ENCODE data around the gene AIG1. TPM values are rescaled to one million over a fixed set of nuclear protein-coding genes. Genes with fewer than 3 reads are reported as not detected.

AIG1 gene
- total and polyA plus RNA-seq, 2 experiments from 2014 or later = 92.8 to 102 TPM

DNA sequence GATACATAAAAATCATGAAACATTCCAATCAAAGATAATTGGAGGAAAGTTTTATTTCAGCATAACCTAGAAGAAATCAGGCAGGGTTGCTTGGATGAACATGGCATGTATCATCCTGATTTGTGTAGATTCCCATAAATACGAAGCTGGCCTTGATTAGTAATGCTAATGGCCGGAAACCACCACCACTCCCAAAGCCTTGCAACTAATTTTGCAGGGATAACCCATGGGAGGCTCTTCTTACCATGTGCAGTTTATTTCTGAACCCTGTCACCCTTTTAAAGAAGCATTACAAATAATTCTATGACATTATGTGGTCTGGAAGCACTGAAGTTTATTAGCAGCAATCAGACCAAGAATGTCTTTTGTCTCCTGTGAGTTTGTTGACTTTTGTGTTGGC lies 80.8 kb downstream of the AIG1 start:
- 75% methylated on average over 2 of the region's 2 CpGs for WGBS (ENCODE audit: low lambda C conversion rate, missing lambda C conversion rate)
- Histone ChIP-seq H3K27ac (peak overlapping the region; percentile 29), H3K27me3 (no peaks in the 10 kb centered on the region), H3K4me2 (no peak overlapping the region), H3K4me1 (ENCODE audit: insufficient read depth) (no peaks in the 10 kb centered on the region), H3K9me3 (ENCODE audit: low read depth) (no peaks in the 10 kb centered on the region), H3K4me3 (no peak overlapping the region), H4K20me1 (ENCODE audit: insufficient read depth, poor library complexity, severe bottlenecking) (no peaks in the 10 kb centered on the region), H3K36me3 (replicated peaks; ENCODE audit: insufficient read depth, low read depth) (no peaks in the 10 kb centered on the region), H3K9me2 (replicated peaks; ENCODE audit: insufficient read depth) (no peaks in the 10 kb centered on the region), H3K79me2 (no peaks in the 10 kb centered on the region), H2AFZ (no peak overlapping the region)
- peak; percentile 16 for DNase-seq (ENCODE audit: low spot score)
- TF ChIP-seq EZH2phosphoT487 (IDR thresholded peaks at IDR 0.05; ENCODE audit: low read depth, severe bottlenecking, unreplicated experiment) (peak; percentile 86), EZH2 (IDR thresholded peaks at IDR 0.05; ENCODE audit: borderline replicate concordance) (no peak)
- TF ChIP-seq, protein P1, sequence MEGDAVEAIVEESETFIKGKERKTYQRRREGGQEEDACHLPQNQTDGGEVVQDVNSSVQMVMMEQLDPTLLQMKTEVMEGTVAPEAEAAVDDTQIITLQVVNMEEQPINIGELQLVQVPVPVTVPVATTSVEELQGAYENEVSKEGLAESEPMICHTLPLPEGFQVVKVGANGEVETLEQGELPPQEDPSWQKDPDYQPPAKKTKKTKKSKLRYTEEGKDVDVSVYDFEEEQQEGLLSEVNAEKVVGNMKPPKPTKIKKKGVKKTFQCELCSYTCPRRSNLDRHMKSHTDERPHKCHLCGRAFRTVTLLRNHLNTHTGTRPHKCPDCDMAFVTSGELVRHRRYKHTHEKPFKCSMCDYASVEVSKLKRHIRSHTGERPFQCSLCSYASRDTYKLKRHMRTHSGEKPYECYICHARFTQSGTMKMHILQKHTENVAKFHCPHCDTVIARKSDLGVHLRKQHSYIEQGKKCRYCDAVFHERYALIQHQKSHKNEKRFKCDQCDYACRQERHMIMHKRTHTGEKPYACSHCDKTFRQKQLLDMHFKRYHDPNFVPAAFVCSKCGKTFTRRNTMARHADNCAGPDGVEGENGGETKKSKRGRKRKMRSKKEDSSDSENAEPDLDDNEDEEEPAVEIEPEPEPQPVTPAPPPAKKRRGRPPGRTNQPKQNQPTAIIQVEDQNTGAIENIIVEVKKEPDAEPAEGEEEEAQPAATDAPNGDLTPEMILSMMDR (IDR thresholded peaks at IDR 0.05; ENCODE audit: poor library complexity) = no peak

DNA sequence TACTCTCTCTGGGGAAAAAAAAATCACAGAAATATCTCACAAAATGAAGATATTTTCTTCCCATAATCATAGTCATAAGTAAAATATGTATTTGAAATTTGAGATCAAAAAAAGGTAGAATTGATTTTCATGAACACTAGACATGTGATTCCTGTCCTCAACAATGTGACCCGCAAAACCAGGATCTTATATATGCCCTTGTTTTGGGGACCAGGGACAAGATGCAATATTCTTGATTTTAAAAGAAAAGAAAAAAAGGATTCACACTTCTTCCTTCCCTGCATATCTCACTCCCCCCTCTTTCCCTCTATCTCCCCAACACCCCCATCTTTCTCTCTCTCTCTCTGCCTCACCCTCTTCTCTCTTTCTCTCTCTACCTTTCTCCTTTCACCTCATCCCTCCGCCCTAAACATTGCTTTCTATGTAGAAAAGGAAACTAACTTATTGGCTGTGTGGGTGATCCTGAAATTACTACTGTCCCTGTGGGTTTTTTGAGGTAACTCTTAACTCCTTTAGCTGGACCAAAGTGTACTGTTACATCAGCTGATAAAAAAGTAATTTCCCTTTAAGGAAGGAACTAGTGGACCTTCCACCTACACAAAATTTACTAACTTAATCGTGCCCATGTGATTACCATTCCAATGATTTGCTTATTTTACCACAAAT lies 85.6 kb downstream of the AIG1 start:
- Histone ChIP-seq H3K4me3 (no peak overlapping the region), H3K36me3 (replicated peaks; ENCODE audit: insufficient read depth, low read depth) (no peaks in the 10 kb centered on the region), H3K4me1 (ENCODE audit: insufficient read depth) (no peaks in the 10 kb centered on the region), H3K9me3 (ENCODE audit: low read depth) (no peaks in the 10 kb centered on the region), H3K27me3 (no peaks in the 10 kb centered on the region), H3K9me2 (replicated peaks; ENCODE audit: insufficient read depth) (no peaks in the 10 kb centered on the region), H3K4me2 (no peak overlapping the region), H3K79me2 (no peaks in the 10 kb centered on the region), H4K20me1 (ENCODE audit: insufficient read depth, poor library complexity, severe bottlenecking) (no peaks in the 10 kb centered on the region), H3K27ac (no peak overlapping the region), H2AFZ (no peak overlapping the region)
- TF ChIP-seq EZH2phosphoT487 (IDR thresholded peaks at IDR 0.05; ENCODE audit: low read depth, severe bottlenecking, unreplicated experiment) = no peak
- TF ChIP-seq, protein P1 (IDR thresholded peaks at IDR 0.05; ENCODE audit: poor library complexity) = no peak
- TF ChIP-seq EZH2 (IDR thresholded peaks at IDR 0.05; ENCODE audit: borderline replicate concordance) = no peak
- no peak for DNase-seq (ENCODE audit: low spot score)
- WGBS (ENCODE audit: low lambda C conversion rate, missing lambda C conversion rate) = 93% methylated on average over 3 of the region's 3 CpGs

DNA sequence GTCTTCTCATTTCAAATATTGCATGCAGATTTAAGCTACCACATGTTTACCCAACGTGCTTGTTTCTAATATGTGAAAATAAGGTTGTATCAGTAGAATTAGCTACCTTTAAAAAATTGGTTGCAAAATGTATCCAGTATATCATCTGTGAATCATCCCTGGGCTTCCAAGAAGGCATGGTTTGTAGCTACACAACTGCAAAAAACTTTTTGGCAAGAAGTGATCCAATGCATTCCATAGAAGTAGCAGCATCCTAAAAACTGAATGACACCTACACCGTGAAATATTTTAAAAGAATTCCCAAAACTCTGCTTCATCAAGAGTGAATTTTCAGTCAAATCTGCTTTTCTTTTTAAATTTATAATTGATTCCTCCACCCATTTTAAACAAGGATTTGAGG lies 89.1 kb downstream of the AIG1 start:
- no peaks in the 10 kb centered on the region for H3K4me1 ChIP-seq (ENCODE audit: insufficient read depth)
- H3K27ac ChIP-seq = no peak overlapping the region
- TF ChIP-seq, protein P1 (IDR thresholded peaks at IDR 0.05; ENCODE audit: poor library complexity) = no peak
- TF ChIP-seq EZH2phosphoT487 (IDR thresholded peaks at IDR 0.05; ENCODE audit: low read depth, severe bottlenecking, unreplicated experiment) = no peak
- no peak for TF ChIP-seq EZH2 (IDR thresholded peaks at IDR 0.05; ENCODE audit: borderline replicate concordance)
- no peak for DNase-seq (ENCODE audit: low spot score)
- no peak overlapping the region for H3K4me3 ChIP-seq
- H3K9me3 ChIP-seq (ENCODE audit: low read depth) = no peaks in the 10 kb centered on the region
- no peaks in the 10 kb centered on the region for H3K36me3 ChIP-seq (replicated peaks; ENCODE audit: insufficient read depth, low read depth)
- H3K9me2 ChIP-seq (replicated peaks; ENCODE audit: insufficient read depth) = no peaks in the 10 kb centered on the region
- H4K20me1 ChIP-seq (ENCODE audit: insufficient read depth, poor library complexity, severe bottlenecking) = no peaks in the 10 kb centered on the region
- no peaks in the 10 kb centered on the region for H3K27me3 ChIP-seq
- H2AFZ ChIP-seq = no peak overlapping the region
- H3K79me2 ChIP-seq = no peaks in the 10 kb centered on the region
- H3K4me2 ChIP-seq = no peak overlapping the region
- WGBS (ENCODE audit: low lambda C conversion rate, missing lambda C conversion rate) = 92% methylated on average over 2 of the region's 2 CpGs

All from hepatocyte (in vitro differentiated cells).